GM19193 (cell line): Measurements from ENCODE around the gene ADARB1.

ENCODE experiments used
- POLR2A ChIP-seq: IDR thresholded peaks from 4 replicates; pipeline ENCODE4 v1.6.1; 2011; ENCODE audit not compliant: insufficient read depth, insufficient read length; ENCODE audit errors: extremely low read depth

The ADARB1 gene

DNA sequence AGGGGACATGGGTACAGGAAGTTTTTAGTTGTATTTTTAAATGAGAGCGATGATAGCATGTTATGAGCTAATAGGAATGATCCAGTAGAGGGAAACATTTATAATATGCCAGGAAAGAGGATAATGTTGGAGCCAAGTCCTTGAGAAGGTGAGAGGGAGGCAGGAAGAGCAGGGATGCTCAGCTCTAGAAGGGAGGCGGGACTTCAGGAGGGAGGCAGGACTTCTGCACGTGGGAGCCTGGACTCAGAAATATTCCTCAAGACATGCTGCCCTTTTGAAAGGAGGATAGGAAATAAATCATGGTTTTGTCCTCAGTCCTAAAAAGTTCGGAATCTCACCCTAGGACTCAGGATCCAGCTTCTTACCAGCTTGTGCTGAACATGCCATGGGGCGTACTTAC, 5.9 kb downstream of the ADARB1 start:
- TF ChIP-seq POLR2A = no peak

- TF ChIP-seq POLR2A = no peak
Measured at GRCh38 chr21:45080639-45081414, 6.4 kb downstream of the ADARB1 start.

DNA sequence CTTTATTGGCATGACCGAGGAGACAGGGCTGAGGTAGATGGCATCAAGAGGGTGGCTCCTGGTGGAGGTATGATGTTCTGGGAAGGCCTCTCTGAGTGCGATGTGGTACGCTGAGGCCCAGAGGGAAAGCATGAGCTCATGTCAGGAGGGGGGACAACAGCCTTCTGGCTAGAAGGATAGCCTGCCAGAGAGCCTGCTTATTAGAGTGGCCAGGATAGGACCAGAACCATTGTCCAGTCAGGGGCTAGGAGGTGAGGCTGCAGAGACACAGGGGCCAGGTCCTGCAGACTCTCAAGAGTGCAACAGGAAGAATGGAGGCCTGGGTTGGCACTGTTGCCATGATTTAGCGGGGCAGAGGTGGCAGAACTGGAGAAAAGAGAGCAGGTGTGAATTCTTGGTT, 7.3 kb downstream of the ADARB1 start:
- no peak for TF ChIP-seq POLR2A

DNA sequence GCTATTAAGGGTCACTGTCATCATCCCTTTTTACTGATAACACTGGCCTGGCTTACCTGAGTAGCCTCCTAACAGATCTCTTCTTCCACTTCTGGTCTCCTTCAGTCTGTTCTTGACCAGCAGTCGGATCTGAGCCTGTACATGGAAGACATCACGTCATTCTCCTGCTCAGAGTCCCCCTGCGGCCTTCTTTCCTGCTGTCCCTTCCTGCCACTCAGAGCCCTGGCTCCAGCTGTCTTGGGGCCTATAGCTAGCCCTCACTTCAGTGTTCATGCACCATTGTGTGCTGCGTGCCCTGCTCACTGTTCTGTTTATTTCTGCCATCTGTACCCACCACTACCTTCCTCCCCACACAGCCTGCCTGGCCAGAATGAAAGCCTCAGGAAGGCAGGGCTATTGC, 8.4 kb downstream of the ADARB1 start:
- TF ChIP-seq POLR2A = no peak

DNA sequence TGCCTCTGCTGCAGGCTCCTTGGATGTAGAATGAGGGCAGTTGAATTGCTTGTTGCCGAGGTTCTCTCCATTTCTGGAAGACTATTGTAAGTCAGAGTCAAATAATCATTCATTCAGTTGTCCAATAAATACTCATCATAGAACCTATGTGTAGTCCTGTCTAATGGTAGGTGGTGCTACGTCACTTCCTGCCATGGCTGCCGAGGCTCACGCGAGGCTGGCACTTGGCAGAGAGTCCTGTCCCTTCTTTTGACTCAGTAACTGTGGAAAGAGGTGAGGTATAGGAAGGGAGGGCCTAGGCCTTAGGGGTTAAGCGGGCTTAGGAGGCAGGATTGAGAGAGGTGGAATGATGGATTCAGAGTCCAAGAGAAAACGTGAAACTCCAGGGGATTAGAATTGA, 9.7 kb downstream of the ADARB1 start:
- no peak for TF ChIP-seq POLR2A

- no peak for TF ChIP-seq POLR2A
Measured at GRCh38 chr21:45084881-45085536, 10.6 kb downstream of the ADARB1 start.

DNA sequence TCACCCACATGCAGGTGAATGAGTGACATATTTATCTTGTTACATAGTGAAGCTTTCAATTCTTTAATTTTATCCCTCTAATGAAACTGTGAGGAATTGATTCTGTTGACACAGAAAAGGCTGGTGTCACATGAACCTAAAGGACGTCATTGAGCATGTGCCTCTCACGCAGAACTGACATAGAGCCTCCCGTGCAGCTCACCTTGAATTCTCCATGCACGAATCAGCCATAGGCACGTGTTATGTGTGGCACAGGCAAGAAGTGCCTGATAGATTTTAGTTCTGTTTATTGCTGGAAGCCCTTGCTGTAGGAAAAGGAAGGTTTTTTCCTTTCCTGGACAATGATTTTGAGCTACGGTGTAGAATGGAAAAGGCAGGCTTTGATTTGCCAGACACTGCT, 11.3 kb downstream of the ADARB1 start:
- TF ChIP-seq POLR2A = no peak

GRCh38 chr21:45086337-45086958, 12.1 kb downstream of the ADARB1 start:
- no peak for TF ChIP-seq POLR2A

- no peak for TF ChIP-seq POLR2A
Measured at GRCh38 chr21:45087022-45087823, 12.8 kb downstream of the ADARB1 start.

- TF ChIP-seq POLR2A = no peak
Measured at GRCh38 chr21:45088116-45088515, 13.7 kb downstream of the ADARB1 start.

DNA sequence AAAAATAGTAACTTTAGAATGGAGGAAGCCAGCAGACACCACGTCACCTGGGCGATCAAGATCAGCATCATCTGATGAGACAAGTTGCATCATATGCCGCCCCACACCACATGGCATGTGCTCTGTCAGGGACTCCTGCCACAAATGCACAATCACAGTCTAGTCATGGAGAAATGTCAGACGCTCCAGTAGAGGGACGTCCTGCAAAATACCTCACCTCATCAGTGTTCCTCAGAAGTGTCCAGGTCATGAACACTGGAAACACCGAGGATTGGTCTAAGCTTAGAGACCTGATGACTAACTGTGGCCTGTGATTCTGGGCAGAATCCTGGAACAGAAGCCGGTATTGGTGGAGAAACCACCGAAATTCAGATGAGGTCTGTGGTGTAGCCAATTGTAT, 14.3 kb downstream of the ADARB1 start:
- no peak for TF ChIP-seq POLR2A

- TF ChIP-seq POLR2A = no peak
Measured at GRCh38 chr21:45089964-45090363, 15.6 kb downstream of the ADARB1 start.

DNA sequence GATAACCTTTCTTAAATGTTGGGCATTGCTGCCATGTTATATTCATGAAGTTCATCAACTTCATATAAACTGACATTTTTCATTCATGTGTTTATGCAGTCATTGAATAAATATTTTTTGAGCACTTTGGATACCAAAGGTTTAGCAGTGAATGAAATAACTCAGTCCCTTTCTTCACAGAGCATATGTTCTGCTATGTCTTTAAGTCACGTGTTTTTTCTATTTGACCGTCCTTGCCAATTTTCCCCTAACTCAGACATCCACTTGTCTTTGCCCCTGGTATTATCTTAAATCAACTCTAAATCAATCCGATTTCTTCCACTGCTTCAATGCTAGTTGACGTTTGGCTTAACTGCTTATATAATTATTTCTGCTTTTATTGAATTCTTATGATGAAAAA, 16.6 kb downstream of the ADARB1 start:
- TF ChIP-seq POLR2A = no peak

DNA sequence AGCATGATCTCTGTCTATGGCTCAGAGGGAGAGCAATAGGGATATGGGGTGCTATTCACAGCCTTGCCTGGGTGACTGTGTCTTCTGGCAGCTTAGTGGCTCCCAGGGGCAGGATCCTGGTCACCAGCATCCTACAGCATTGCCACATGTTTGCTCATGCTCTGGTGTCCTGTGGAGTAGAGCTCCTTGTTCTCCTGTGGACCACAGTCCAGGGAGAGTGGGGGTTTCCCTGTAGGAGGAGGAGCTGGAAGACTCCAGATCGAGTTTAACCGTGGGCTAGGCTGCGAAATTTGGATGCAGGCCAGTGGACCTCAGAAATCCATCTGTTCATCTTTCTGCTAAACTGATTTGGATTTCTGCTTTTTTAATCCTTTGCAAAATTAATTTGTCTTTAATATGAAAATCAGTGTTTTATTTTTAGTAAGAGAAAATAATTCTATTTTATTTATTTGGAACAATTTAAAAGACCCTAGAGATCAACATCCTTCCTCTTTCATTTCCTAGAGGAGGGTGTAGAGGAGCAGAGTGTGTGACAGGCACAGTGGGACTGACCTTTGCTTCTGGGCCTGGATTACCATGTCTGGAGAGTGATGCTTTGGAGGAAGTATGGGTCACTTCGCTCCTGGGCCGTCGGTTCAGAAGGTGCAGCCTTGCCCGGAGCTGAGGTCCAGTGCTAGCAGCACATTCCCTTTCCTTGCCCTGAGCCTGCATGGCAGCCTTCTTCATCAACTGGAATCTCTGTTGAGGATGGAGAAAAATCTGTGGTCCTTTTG, 17.4 kb downstream of the ADARB1 start:
- no peak for TF ChIP-seq POLR2A
